Measurements from ENCODE around the gene ZNF2. TPM values are rescaled to one million over a fixed set of nuclear protein-coding genes. Genes with fewer than 3 reads are reported as not detected.
A peak's percentile ranks its signal among the peaks of the same experiment; 100 is the strongest.

ZNF2 gene
- total RNA-seq (2014; rRNA removed; shearing (Covaris generic)) (2.5 and 3.4 TPM in 2 replicates), polyA plus RNA-seq (2016; fragmentation: Nextera tagmentation; extraction: Ambion mirVana) (1.3 and 2.0 TPM in 2 replicates)
- long read RNA-seq, partial matches to known transcripts: 0 of 1 reads
- long read RNA-seq, other reads (novel, unspliced or antisense): 0 of 1 reads

- Histone ChIP-seq H3K27me3 (ENCODE audit: insufficient read depth) (peaks cover 5% of the 10 kb centered on the region; the same call in 1 of the 2 replicates), H2AFZ (peak within 1 kb of the TSS; percentile 90), H4K20me1 (replicated peaks; ENCODE audit: insufficient read depth) (peaks cover 3% of the 10 kb centered on the region; the same call in 1 of the 2 replicates), H3K4me3 (peak within 1 kb of the TSS; percentile 91), H3F3A (replicated peaks; ENCODE audit: low read depth) (no peaks in the 10 kb centered on the region), H3K4me2 (peak within 1 kb of the TSS; percentile 98), H3K36me3 (ENCODE audit: insufficient read depth) (no peaks in the 10 kb centered on the region), H3K27ac (ENCODE audit: low read depth) (peak within 1 kb of the TSS; percentile 83), H3K79me2 (replicated peaks; ENCODE audit: insufficient read depth) (peaks cover 25% of the 10 kb centered on the region), H3K9me2 (ENCODE audit: insufficient read depth) (no peaks in the 10 kb centered on the region), H3K4me1 (ENCODE audit: insufficient read depth) (peaks cover 11% of the 10 kb centered on the region)
- peak; percentile 99 for ATAC-seq
- no peaks in the 10 kb centered on the region; the same call in 1 of the 3 replicates for H3K9me3 Mint-ChIP-seq
- peak within 1 kb of the TSS; percentile 95 for H3K4me3 Mint-ChIP-seq
- peaks cover 15% of the 10 kb centered on the region for H3K4me1 Mint-ChIP-seq
- peak within 1 kb of the TSS; percentile 98 for H3K27ac Mint-ChIP-seq
- peaks cover 11% of the 10 kb centered on the region for H3K27me3 Mint-ChIP-seq (ENCODE audit: insufficient read depth, low read depth, poor library complexity)
- peaks cover 2% of the 10 kb centered on the region; the same call in 1 of the 3 replicates for H3K36me3 Mint-ChIP-seq (ENCODE audit: low read depth)
- DNase-seq (ENCODE audit: low spot score): peak; percentile 99
- TF ChIP-seq POLR2AphosphoS5 (IDR thresholded peaks at IDR 0.05; ENCODE audit: low read depth): peak; percentile 94
- TF ChIP-seq JUNB (IDR thresholded peaks at IDR 0.05; ENCODE audit: unreplicated experiment): no peak
- TF ChIP-seq, protein P1, sequence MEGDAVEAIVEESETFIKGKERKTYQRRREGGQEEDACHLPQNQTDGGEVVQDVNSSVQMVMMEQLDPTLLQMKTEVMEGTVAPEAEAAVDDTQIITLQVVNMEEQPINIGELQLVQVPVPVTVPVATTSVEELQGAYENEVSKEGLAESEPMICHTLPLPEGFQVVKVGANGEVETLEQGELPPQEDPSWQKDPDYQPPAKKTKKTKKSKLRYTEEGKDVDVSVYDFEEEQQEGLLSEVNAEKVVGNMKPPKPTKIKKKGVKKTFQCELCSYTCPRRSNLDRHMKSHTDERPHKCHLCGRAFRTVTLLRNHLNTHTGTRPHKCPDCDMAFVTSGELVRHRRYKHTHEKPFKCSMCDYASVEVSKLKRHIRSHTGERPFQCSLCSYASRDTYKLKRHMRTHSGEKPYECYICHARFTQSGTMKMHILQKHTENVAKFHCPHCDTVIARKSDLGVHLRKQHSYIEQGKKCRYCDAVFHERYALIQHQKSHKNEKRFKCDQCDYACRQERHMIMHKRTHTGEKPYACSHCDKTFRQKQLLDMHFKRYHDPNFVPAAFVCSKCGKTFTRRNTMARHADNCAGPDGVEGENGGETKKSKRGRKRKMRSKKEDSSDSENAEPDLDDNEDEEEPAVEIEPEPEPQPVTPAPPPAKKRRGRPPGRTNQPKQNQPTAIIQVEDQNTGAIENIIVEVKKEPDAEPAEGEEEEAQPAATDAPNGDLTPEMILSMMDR (conservative IDR thresholded peaks at IDR 0.05; ENCODE audit: low read depth in 2 of 2): no peak
- TF ChIP-seq, protein P2, sequence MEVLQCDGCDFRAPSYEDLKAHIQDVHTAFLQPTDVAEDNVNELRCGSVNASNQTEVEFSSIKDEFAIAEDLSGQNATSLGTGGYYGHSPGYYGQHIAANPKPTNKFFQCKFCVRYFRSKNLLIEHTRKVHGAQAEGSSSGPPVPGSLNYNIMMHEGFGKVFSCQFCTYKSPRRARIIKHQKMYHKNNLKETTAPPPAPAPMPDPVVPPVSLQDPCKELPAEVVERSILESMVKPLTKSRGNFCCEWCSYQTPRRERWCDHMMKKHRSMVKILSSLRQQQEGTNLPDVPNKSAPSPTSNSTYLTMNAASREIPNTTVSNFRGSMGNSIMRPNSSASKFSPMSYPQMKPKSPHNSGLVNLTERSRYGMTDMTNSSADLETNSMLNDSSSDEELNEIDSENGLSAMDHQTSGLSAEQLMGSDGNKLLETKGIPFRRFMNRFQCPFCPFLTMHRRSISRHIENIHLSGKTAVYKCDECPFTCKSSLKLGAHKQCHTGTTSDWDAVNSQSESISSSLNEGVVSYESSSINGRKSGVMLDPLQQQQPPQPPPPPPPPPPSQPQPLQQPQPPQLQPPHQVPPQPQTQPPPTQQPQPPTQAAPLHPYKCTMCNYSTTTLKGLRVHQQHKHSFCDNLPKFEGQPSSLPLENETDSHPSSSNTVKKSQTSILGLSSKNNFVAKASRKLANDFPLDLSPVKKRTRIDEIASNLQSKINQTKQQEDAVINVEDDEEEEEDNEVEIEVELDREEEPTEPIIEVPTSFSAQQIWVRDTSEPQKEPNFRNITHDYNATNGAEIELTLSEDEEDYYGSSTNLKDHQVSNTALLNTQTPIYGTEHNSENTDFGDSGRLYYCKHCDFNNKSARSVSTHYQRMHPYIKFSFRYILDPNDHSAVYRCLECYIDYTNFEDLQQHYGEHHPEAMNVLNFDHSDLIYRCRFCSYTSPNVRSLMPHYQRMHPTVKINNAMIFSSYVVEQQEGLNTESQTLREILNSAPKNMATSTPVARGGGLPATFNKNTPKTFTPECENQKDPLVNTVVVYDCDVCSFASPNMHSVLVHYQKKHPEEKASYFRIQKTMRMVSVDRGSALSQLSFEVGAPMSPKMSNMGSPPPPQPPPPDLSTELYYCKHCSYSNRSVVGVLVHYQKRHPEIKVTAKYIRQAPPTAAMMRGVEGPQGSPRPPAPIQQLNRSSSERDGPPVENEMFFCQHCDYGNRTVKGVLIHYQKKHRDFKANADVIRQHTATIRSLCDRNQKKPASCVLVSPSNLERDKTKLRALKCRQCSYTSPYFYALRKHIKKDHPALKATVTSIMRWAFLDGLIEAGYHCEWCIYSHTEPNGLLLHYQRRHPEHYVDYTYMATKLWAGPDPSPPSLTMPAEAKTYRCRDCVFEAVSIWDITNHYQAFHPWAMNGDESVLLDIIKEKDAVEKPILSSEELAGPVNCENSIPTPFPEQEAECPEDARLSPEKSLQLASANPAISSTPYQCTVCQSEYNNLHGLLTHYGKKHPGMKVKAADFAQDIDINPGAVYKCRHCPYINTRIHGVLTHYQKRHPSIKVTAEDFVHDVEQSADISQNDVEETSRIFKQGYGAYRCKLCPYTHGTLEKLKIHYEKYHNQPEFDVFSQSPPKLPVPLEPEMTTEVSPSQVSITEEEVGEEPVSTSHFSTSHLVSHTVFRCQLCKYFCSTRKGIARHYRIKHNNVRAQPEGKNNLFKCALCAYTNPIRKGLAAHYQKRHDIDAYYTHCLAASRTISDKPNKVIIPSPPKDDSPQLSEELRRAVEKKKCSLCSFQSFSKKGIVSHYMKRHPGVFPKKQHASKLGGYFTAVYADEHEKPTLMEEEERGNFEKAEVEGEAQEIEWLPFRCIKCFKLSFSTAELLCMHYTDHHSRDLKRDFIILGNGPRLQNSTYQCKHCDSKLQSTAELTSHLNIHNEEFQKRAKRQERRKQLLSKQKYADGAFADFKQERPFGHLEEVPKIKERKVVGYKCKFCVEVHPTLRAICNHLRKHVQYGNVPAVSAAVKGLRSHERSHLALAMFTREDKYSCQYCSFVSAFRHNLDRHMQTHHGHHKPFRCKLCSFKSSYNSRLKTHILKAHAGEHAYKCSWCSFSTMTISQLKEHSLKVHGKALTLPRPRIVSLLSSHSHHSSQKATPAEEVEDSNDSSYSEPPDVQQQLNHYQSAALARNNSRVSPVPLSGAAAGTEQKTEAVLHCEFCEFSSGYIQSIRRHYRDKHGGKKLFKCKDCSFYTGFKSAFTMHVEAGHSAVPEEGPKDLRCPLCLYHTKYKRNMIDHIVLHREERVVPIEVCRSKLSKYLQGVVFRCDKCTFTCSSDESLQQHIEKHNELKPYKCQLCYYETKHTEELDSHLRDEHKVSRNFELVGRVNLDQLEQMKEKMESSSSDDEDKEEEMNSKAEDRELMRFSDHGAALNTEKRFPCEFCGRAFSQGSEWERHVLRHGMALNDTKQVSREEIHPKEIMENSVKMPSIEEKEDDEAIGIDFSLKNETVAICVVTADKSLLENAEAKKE (CRISPR knock-in tag; IDR thresholded peaks at IDR 0.05): no peak
- no peak for TF ChIP-seq EZH2phosphoT487 (IDR thresholded peaks at IDR 0.05; ENCODE audit: unreplicated experiment)
- TF ChIP-seq, protein P3, sequence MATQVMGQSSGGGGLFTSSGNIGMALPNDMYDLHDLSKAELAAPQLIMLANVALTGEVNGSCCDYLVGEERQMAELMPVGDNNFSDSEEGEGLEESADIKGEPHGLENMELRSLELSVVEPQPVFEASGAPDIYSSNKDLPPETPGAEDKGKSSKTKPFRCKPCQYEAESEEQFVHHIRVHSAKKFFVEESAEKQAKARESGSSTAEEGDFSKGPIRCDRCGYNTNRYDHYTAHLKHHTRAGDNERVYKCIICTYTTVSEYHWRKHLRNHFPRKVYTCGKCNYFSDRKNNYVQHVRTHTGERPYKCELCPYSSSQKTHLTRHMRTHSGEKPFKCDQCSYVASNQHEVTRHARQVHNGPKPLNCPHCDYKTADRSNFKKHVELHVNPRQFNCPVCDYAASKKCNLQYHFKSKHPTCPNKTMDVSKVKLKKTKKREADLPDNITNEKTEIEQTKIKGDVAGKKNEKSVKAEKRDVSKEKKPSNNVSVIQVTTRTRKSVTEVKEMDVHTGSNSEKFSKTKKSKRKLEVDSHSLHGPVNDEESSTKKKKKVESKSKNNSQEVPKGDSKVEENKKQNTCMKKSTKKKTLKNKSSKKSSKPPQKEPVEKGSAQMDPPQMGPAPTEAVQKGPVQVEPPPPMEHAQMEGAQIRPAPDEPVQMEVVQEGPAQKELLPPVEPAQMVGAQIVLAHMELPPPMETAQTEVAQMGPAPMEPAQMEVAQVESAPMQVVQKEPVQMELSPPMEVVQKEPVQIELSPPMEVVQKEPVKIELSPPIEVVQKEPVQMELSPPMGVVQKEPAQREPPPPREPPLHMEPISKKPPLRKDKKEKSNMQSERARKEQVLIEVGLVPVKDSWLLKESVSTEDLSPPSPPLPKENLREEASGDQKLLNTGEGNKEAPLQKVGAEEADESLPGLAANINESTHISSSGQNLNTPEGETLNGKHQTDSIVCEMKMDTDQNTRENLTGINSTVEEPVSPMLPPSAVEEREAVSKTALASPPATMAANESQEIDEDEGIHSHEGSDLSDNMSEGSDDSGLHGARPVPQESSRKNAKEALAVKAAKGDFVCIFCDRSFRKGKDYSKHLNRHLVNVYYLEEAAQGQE (IDR thresholded peaks at IDR 0.05; ENCODE audit: unreplicated experiment): no peak
- peak; percentile 96 for TF ChIP-seq CREB1 (CRISPR knock-in tag; IDR thresholded peaks at IDR 0.05; ENCODE audit: low read depth)
- TF ChIP-seq, protein P4, sequence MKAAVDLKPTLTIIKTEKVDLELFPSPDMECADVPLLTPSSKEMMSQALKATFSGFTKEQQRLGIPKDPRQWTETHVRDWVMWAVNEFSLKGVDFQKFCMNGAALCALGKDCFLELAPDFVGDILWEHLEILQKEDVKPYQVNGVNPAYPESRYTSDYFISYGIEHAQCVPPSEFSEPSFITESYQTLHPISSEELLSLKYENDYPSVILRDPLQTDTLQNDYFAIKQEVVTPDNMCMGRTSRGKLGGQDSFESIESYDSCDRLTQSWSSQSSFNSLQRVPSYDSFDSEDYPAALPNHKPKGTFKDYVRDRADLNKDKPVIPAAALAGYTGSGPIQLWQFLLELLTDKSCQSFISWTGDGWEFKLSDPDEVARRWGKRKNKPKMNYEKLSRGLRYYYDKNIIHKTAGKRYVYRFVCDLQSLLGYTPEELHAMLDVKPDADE (IDR thresholded peaks at IDR 0.05): peak; percentile 93
- TF ChIP-seq ZNF114 (CRISPR knock-in tag; IDR thresholded peaks at IDR 0.05): no peak
- no peak for TF ChIP-seq NANOG (IDR thresholded peaks at IDR 0.05; ENCODE audit: borderline replicate concordance)
- no peak for TF ChIP-seq STAT1 (IDR thresholded peaks at IDR 0.05; ENCODE audit: unreplicated experiment)
- no peak for TF ChIP-seq EZH2 (IDR thresholded peaks at IDR 0.05; ENCODE audit: low read depth, unreplicated experiment)
- no peak for TF ChIP-seq ZNF331 (CRISPR knock-in tag; IDR thresholded peaks at IDR 0.05; ENCODE audit: low read depth)
These were observed at the start of gene ZNF2 for GRCh38 chr2:95165371-95166064. Gene ZNF2 (plus strand): TSS chr2:95165809. CDS start chr2:95176227, 10,418 bp downstream.
